GM21447 (cell line): Measurements from ENCODE around the gene FOCAD.

Experiments
- ATAC-seq: cut with Tn5 transposase; IDR thresholded peaks from one replicate; pipeline ENCODE4 v1.9.1; 2021; ENCODE audit not compliant: unreplicated experiment

Gene FOCAD

GRCh38 chr9:20786807-20787206 is 102.7 kb downstream of the FOCAD start:
- ATAC-seq, result no peak

- ATAC-seq, result no peak
These were observed 104.7 kb downstream of the FOCAD start for GRCh38 chr9:20788526-20789451.

GRCh38 chr9:20790721-20791120 is 106.7 kb downstream of the FOCAD start:
- no peak for ATAC-seq

GRCh38 chr9:20791682-20792081 is 107.6 kb downstream of the FOCAD start:
- no peak for ATAC-seq

- ATAC-seq, result no peak
These were observed 120.6 kb downstream of the FOCAD start for GRCh38 chr9:20804489-20805250.

- ATAC-seq, result no peak
These were observed 121.7 kb downstream of the FOCAD start for GRCh38 chr9:20805766-20806165.

GRCh38 chr9:20808002-20808401 is 123.9 kb downstream of the FOCAD start:
- ATAC-seq, result no peak

- no peak for ATAC-seq
These were observed 127.8 kb downstream of the FOCAD start for GRCh38 chr9:20811872-20812271.

- ATAC-seq, result no peak
These were observed 132.1 kb downstream of the FOCAD start for GRCh38 chr9:20815923-20816703.

GRCh38 chr9:20823051-20823450 is 139.0 kb downstream of the FOCAD start:
- no peak for ATAC-seq

GRCh38 chr9:20831028-20831427 is 147.0 kb downstream of the FOCAD start:
- no peak for ATAC-seq

GRCh38 chr9:20832775-20833174 is 148.7 kb downstream of the FOCAD start:
- ATAC-seq, result no peak

GRCh38 chr9:20835377-20836286 is 151.6 kb downstream of the FOCAD start:
- ATAC-seq, result no peak

GRCh38 chr9:20837166-20837565 is 153.1 kb downstream of the FOCAD start:
- ATAC-seq, result no peak

GRCh38 chr9:20838218-20838617 is 154.2 kb downstream of the FOCAD start:
- no peak for ATAC-seq

GRCh38 chr9:20844916-20845315 is 160.9 kb downstream of the FOCAD start:
- no peak for ATAC-seq

- ATAC-seq, result no peak
These were observed 164.4 kb downstream of the FOCAD start for GRCh38 chr9:20848490-20848889.

GRCh38 chr9:20853866-20854265 is 169.8 kb downstream of the FOCAD start:
- ATAC-seq, result no peak

GRCh38 chr9:20854444-20854843 is 170.4 kb downstream of the FOCAD start:
- ATAC-seq, result no peak

GRCh38 chr9:20863945-20864344 is 179.9 kb downstream of the FOCAD start:
- ATAC-seq, result no peak
